B cell (primary cell): ENCODE data around the gene ETV3L. TPM values are rescaled to one million over a fixed set of nuclear protein-coding genes. Genes with fewer than 3 reads are reported as not detected.

Source experiments
- ATAC-seq: fragments of 200-7000 bp; cut with Tn5 transposase; one replicate; pipeline ENCODE4 v1.10.0; 2021; ENCODE audit warnings: low read depth, mild to moderate bottlenecking, moderate number of reproducible peaks, moderate library complexity
- CTCF ChIA-PET: fragments of 350-600 bp; sonication (Branson Sonifier 250); formaldehyde crosslinking; loops from one replicate; lab custom pipeline; 2021; ENCODE audit warnings: antibody characterized with exemption, inconsistent platforms; lab: Charles Lee
- POLR2A ChIA-PET: fragments of 350-600 bp; sonication (Branson Sonifier 250); formaldehyde crosslinking; loops from one replicate; lab custom pipeline; 2021; ENCODE audit warnings: antibody characterized with exemption; lab: Charles Lee
- DNase-seq: peaks from one replicate; pipeline ENCODE4 v3.0.0; 2013
- H2AFZ ChIP-seq: 2 replicates; pipeline ENCODE4 v1.6.1; 2012; ENCODE audit warnings: mild to moderate bottlenecking, low read depth, low read length; ENCODE audit not compliant: insufficient read depth, poor library complexity, severe bottlenecking
- H3K27ac ChIP-seq, 2 donors: 1 replicate in 1 of 2; 2 replicates in 1 of 2; pipeline ENCODE4 v1.5.1; 2012 to 2013; ENCODE audit warnings: low read length in 2 of 2, mild to moderate bottlenecking in 2 of 2, moderate library complexity in 1 of 2
- H3K27me3 ChIP-seq, 4 experiments: fragments of 200-600 bp in 1 of 4; sonication (generic) in 1 of 4; replicated peaks in 1 of 4; 1 replicate in 2 of 4; 2 replicates in 2 of 4; pipeline versions ENCODE4 v1.6.1 to v1.7.0; 2013 to 2016; ENCODE audit warnings: low read length in 3 of 4, mild to moderate bottlenecking in 2 of 4, mixed read lengths in 1 of 4, moderate library complexity in 1 of 4; ENCODE audit not compliant: insufficient read depth in 4 of 4, control insufficient read depth in 3 of 4; ENCODE audit errors: control extremely low read depth in 1 of 4
- H3K36me3 ChIP-seq, 2 experiments: replicated peaks in 1 of 2; 1 replicate in 1 of 2; 2 replicates in 1 of 2; pipeline versions ENCODE4 v1.6.1 to v1.7.1; 2013; ENCODE audit warnings: low read length in 1 of 2; ENCODE audit not compliant: insufficient read depth in 2 of 2, control insufficient read depth in 1 of 2; ENCODE audit errors: control extremely low read depth in 1 of 2, extremely low read depth in 1 of 2
- H3K4me1 ChIP-seq, 2 donors: fragments of 200-600 bp in 1 of 2; sonication (generic) in 1 of 2; 1 replicate in 1 of 2; 2 replicates in 1 of 2; pipeline versions ENCODE4 v1.5.1 to v1.6.1; 2013 to 2017; ENCODE audit warnings: low read length in 2 of 2; ENCODE audit not compliant: control insufficient read depth in 2 of 2, insufficient read depth in 2 of 2
- H3K4me2 ChIP-seq: replicated peaks from 2 replicates; pipeline ENCODE3; 2012; ENCODE audit warnings: mild to moderate bottlenecking, low read depth, low read length; ENCODE audit not compliant: poor library complexity, severe bottlenecking
- H3K4me3 ChIP-seq, 5 experiments: fragments of 200-600 bp in 1 of 5; sonication (generic) in 1 of 5; 1 replicate in 3 of 5; 2 replicates in 2 of 5; pipeline versions ENCODE4 v1.5.1 to v1.7.0; 2011 to 2016; ENCODE audit warnings: low read length in 4 of 5, mild to moderate bottlenecking in 4 of 5, low read depth in 2 of 5, control low read depth in 1 of 5, moderate library complexity in 1 of 5; ENCODE audit not compliant: insufficient read depth in 1 of 5; ENCODE audit errors: control extremely low read depth in 1 of 5, extremely low read depth in 1 of 5
- H3K79me2 ChIP-seq: fragments of 200-600 bp; sonication (generic); one replicate; pipeline ENCODE4 v1.6.0; 2016; ENCODE audit warnings: low read length; ENCODE audit not compliant: control insufficient read depth, insufficient read depth
- H3K9ac ChIP-seq: fragments of 200-600 bp; sonication (generic); 2 replicates; pipeline ENCODE4 v1.6.1; 2017; ENCODE audit warnings: mild to moderate bottlenecking, low read length, moderate library complexity
- H3K9me3 ChIP-seq, 3 donors: one replicate each; pipeline versions ENCODE4 v1.6.1 to v1.7.1; 2013; ENCODE audit warnings: low read length in 2 of 3; ENCODE audit not compliant: control insufficient read depth in 2 of 3, insufficient read depth in 1 of 3; ENCODE audit errors: control extremely low read depth in 1 of 3
- H4K20me1 ChIP-seq: 2 replicates; pipeline ENCODE4 v1.6.0; 2012; ENCODE audit warnings: mild to moderate bottlenecking, low read length; ENCODE audit not compliant: insufficient read depth, control insufficient read depth, poor library complexity, severe bottlenecking
- H3K27ac Mint-ChIP-seq: one replicate; pipeline ENCODE4 v1.8.0; 2021; ENCODE audit warnings: mixed read lengths
- H3K27me3 Mint-ChIP-seq: one replicate; pipeline ENCODE4 v1.8.0; 2021; ENCODE audit warnings: mixed read lengths
- H3K4me1 Mint-ChIP-seq: one replicate; pipeline ENCODE4 v1.8.0; 2021; ENCODE audit warnings: mixed read lengths
- H3K4me3 Mint-ChIP-seq: one replicate; pipeline ENCODE4 v1.8.0; 2021; ENCODE audit warnings: mixed read lengths
- H3K9me3 Mint-ChIP-seq: one replicate; pipeline ENCODE4 v1.8.0; 2022; ENCODE audit warnings: mixed read lengths; ENCODE audit not compliant: insufficient read depth
- EZH2 ChIP-seq: IDR thresholded peaks from 2 replicates; pipeline ENCODE4 v1.6.1; 2012; ENCODE audit warnings: borderline replicate concordance, low read depth, mild to moderate bottlenecking, moderate library complexity, low read length; ENCODE audit not compliant: insufficient read depth, poor library complexity, severe bottlenecking
- WGBS: methylation state at CpG from one replicate; pipeline ENCODE4 v1.1.5; 2013; ENCODE audit warnings: missing lambda C conversion rate; ENCODE audit not compliant: insufficient coverage; 5-methylcytosine and 5-hydroxymethylcytosine counted together
- intact Hi-C: fragments of 100-400 bp; cut with micrococcal nuclease; formaldehyde crosslinking; loops from one replicate; pipeline ENCODE4 v1.10.0; 2022
- polyA minus RNA-seq: library from RNA; depleted of rRNA, polyadenylated mRNA; stranded (reverse); fragments of >200 nt; gene quantifications from 2 replicates; pipeline ENCODE4 v1.2.3, GENCODE V29; 2012
- polyA plus RNA-seq: library from polyadenylated mRNA; depleted of rRNA; stranded (reverse); fragments of >200 nt; gene quantifications from 2 replicates; pipeline ENCODE4 v1.2.3, GENCODE V29; 2012
- total RNA-seq, 2 donors: library from RNA; stranded (reverse); fragments of 120-200 nt in 1 of 2; gene quantifications; 1 replicate in 1 of 2; 2 replicates in 1 of 2; pipeline versions ENCODE4 v1.2.3 to v1.2.4, GENCODE V29; 2013 to 2022
- TF ChIP-seq, protein P1 (sequence below): fragments of 200-600 bp; IDR thresholded peaks from one replicate; pipeline ENCODE4 v1.8.0; 2022; ENCODE audit warnings: antibody characterized with exemption, mild to moderate bottlenecking

Gene ETV3L
- not detected in 2 replicates for total RNA-seq
- not detected for total RNA-seq (2013)
- not detected in 2 replicates for polyA plus RNA-seq
- polyA minus RNA-seq = not detected in 2 replicates

DNA sequence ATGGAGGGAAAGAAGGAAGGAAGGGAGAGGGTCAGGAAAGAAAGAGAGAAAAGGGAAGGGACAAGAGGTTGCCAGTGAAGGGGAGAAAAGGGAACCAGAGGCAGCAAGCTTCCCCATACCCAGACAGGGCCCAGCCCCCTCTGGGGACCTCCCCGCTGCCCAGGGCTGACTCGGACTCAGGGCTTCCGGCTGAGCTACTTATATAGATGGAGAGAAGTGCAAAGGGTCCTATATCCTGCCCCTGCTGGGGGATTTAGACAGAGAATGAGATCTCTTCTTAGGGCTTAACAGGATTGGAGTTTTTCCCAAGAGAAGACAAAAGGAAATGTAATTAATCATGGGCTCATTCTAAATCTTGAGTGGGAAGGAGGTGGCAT is at the start of gene ETV3L:
ETV3L (minus strand) TSS at position 176 of the 377 bp plus-strand sequence. CDS start 285 bp downstream, outside the sequence.
- no peaks in the 10 kb centered on the region for H3K27me3 ChIP-seq
- Mint-ChIP-seq H3K4me3 (no peak within 1 kb of the TSS), H3K9me3 (no peaks in the 10 kb centered on the region), H3K27ac (no peak within 1 kb of the TSS), H3K27me3 (peaks cover 24% of the 10 kb centered on the region), H3K4me1 (no peaks in the 10 kb centered on the region)
- no peaks in the 10 kb centered on the region for H3K9me3 ChIP-seq
- WGBS = 17% methylated on average over 2 of the region's 3 CpGs
- H2AFZ ChIP-seq = no peak within 1 kb of the TSS
- no peaks in the 10 kb centered on the region for H3K4me1 ChIP-seq
- ChIA-PET CTCF (interaction anchor here (1.0 kb wide), 2 partner anchors 8 to 10 kb away, joined by 3 read pairs; no protein-coding TSS in a partner anchor), POLR2A (no interaction called here)
- H3K9ac ChIP-seq = no peak within 1 kb of the TSS
- TF ChIP-seq, protein P1, sequence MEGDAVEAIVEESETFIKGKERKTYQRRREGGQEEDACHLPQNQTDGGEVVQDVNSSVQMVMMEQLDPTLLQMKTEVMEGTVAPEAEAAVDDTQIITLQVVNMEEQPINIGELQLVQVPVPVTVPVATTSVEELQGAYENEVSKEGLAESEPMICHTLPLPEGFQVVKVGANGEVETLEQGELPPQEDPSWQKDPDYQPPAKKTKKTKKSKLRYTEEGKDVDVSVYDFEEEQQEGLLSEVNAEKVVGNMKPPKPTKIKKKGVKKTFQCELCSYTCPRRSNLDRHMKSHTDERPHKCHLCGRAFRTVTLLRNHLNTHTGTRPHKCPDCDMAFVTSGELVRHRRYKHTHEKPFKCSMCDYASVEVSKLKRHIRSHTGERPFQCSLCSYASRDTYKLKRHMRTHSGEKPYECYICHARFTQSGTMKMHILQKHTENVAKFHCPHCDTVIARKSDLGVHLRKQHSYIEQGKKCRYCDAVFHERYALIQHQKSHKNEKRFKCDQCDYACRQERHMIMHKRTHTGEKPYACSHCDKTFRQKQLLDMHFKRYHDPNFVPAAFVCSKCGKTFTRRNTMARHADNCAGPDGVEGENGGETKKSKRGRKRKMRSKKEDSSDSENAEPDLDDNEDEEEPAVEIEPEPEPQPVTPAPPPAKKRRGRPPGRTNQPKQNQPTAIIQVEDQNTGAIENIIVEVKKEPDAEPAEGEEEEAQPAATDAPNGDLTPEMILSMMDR = no peak
- no peak for TF ChIP-seq EZH2
- no peak within 1 kb of the TSS for H3K27ac ChIP-seq
- no peak within 1 kb of the TSS for H3K4me3 ChIP-seq
- ATAC-seq = no peak
- H3K79me2 ChIP-seq = no peaks in the 10 kb centered on the region
- intact Hi-C loops = no loop called here
- H4K20me1 ChIP-seq = no peaks in the 10 kb centered on the region
- no peak for DNase-seq
- H3K36me3 ChIP-seq = no peaks in the 10 kb centered on the region
- H3K4me2 ChIP-seq = no peak within 1 kb of the TSS

DNA sequence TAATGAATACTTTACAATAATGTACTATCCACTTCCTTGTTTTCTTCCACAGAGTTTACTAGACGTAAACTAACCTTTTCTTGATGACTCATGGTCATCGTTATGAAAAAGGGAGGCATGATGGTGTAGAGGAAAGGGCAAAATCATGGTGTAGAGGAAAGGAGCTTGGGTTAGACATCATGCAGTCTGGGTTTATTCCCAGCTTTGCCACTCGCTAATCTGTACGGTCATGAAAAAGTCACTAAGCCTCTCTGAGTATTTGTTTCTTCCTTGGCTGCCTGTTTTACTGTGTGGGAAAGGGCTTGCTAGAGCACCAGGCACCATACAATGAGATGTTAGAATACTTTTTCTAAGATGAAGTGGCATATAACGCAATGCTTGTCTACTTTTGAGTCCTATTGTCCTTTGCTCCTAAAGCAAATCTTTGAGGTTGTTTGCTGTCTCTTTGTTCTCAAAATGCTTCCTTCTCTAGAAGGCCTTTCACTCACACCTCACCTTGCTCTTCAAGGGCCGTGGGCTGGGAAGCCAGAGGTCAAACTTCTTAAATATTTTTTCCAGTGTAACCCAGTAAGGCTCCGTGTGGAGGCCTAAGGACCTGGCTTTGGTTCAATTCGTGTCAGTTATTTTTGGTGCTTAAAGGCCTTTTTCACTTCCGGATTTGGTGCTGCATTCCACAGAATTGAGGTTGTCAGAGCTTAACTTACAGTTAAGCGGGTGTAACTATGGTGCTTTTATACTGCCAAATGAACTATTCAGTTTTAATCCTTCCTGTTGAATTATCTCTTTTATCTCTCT is 48.5 kb upstream of the ETV3L start:
- H3K27ac Mint-ChIP-seq = no peak overlapping the region
- Histone ChIP-seq H3K4me1 (peaks cover 4 to 6% of the 10 kb centered on the region in 2 donors), H3K9me3 (no peaks in the 10 kb centered on the region), H3K27me3 (no peaks in the 10 kb centered on the region), H3K4me3 (no peak overlapping the region), H3K27ac (peak overlapping the region in 1 of 2 donors; percentile 18), H3K4me2 (no peak overlapping the region), H4K20me1 (no peaks in the 10 kb centered on the region), H2AFZ (peak overlapping the region; percentile 40), H3K9ac (no peak overlapping the region), H3K79me2 (no peaks in the 10 kb centered on the region), H3K36me3 (no peaks in the 10 kb centered on the region)
- DNase-seq = no peak
- ChIA-PET POLR2A (no interaction called here), CTCF (interaction anchor here (0.7 to 2.7 kb wide), 5 partner anchors 8 to 58 kb away, joined by 3 to 16 read pairs (median 4); no protein-coding TSS in a partner anchor)
- no peaks in the 10 kb centered on the region for H3K9me3 Mint-ChIP-seq
- intact Hi-C loops = no loop called here
- H3K27me3 Mint-ChIP-seq = peaks cover 15% of the 10 kb centered on the region
- ATAC-seq = no peak
- no peak for TF ChIP-seq EZH2
- TF ChIP-seq, protein P1 = no peak
- 79% methylated on average over 8 of the region's 10 CpGs for WGBS
- no peak overlapping the region for H3K4me3 Mint-ChIP-seq
- H3K4me1 Mint-ChIP-seq = peaks cover 8% of the 10 kb centered on the region
